Epithelial cell of esophagus (primary cell): ENCODE results near the gene SNRNP27.
A peak's percentile ranks its signal among the peaks of the same experiment; 100 is the strongest.

ENCODE experiments used
- DNase-seq: peaks from one replicate; pipeline ENCODE4 v3.0.0; 2010; ENCODE audit warnings: low read depth
- H3K4me3 ChIP-seq: 2 replicates; pipeline ENCODE4 v1.5.1; 2011; ENCODE audit warnings: mild to moderate bottlenecking, low read length, control low read depth
- CTCF ChIP-seq: IDR thresholded peaks from 2 replicates; pipeline ENCODE4 v1.5.1; 2011; ENCODE audit warnings: low read depth, mild to moderate bottlenecking, low read length, control low read depth, inconsistent platforms; ENCODE audit not compliant: insufficient read depth; ENCODE audit errors: missing control alignments

SNRNP27 gene

GRCh38 chr2:69943000-69943842, 49.5 kb downstream of the SNRNP27 start:
- DNase-seq = peak; percentile 72
- H3K4me3 ChIP-seq = no peak overlapping the region
- TF ChIP-seq CTCF = peak; percentile 4

- no peak overlapping the region for H3K4me3 ChIP-seq
- DNase-seq = no peak
- TF ChIP-seq CTCF = no peak
Measured at GRCh38 chr2:69943843-69944525, 50.2 kb downstream of the SNRNP27 start.

- no peak for TF ChIP-seq CTCF
- no peak for DNase-seq
- no peak overlapping the region for H3K4me3 ChIP-seq
Measured at GRCh38 chr2:69944756-69945155, 51.0 kb downstream of the SNRNP27 start.

GRCh38 chr2:69945441-69945840, 51.7 kb downstream of the SNRNP27 start:
- TF ChIP-seq CTCF = no peak
- peak; percentile 97 for DNase-seq
- H3K4me3 ChIP-seq = no peak overlapping the region

GRCh38 chr2:69945941-69946340, 52.2 kb downstream of the SNRNP27 start:
- TF ChIP-seq CTCF = no peak
- DNase-seq = peak; percentile 26
- no peak overlapping the region for H3K4me3 ChIP-seq

- TF ChIP-seq CTCF = no peak
Measured at GRCh38 chr2:69946351-69947324, 52.9 kb downstream of the SNRNP27 start.

More at GRCh38 chr2:69946351-69947324, 52.9 kb downstream of the SNRNP27 start:
- DNase-seq = peak; percentile 90
- no peak overlapping the region for H3K4me3 ChIP-seq
